WTC11 (cell line): ENCODE measurements around the gene KRT86. TPM values are rescaled to one million over a fixed set of nuclear protein-coding genes. Genes with fewer than 3 reads are reported as not detected.

ENCODE experiments used
- ATAC-seq: fragments of 200-7000 bp; cut with Tn5 transposase; 2 replicates; pipeline ENCODE4 v1.10.0; 2021; ENCODE audit warnings: mild to moderate bottlenecking, moderate library complexity
- Bru-seq: library from RNA; stranded (reverse); fragments of 400-500 nt; gene quantifications from one replicate; lab custom pipeline; 2021; lab: Mats Ljungman, UMichigan
- CTCF ChIA-PET: fragments of 300-600 bp; sonication (Branson Sonifier 250); formaldehyde crosslinking; loops from one replicate; lab custom pipeline; 2021; ENCODE audit warnings: antibody characterized with exemption; lab: Charles Lee
- POLR2A ChIA-PET: fragments of 350-600 bp; sonication (Branson Sonifier 250); formaldehyde crosslinking; loops from one replicate; lab custom pipeline; 2021; ENCODE audit warnings: antibody characterized with exemption; lab: Charles Lee
- DNase-seq: peaks from one replicate; pipeline ENCODE4 v3.0.0; 2021; ENCODE audit warnings: low spot score
- H3K27ac Mint-ChIP-seq: 2 replicates; pipeline ENCODE4 v1.8.0; 2021; ENCODE audit warnings: mixed read lengths
- H3K27me3 Mint-ChIP-seq: 2 replicates; pipeline ENCODE4 v1.8.0; 2021; ENCODE audit warnings: low read depth, mild to moderate bottlenecking, moderate library complexity, mixed read lengths
- H3K36me3 Mint-ChIP-seq: 2 replicates; pipeline ENCODE4 v1.8.0; 2021; ENCODE audit warnings: mixed read lengths
- H3K4me1 Mint-ChIP-seq: 2 replicates; pipeline ENCODE4 v1.8.0; 2022; ENCODE audit warnings: mixed read lengths
- H3K4me3 Mint-ChIP-seq: 2 replicates; pipeline ENCODE4 v1.8.0; 2021; ENCODE audit warnings: mild to moderate bottlenecking, moderate library complexity, mixed read lengths
- H3K9me3 Mint-ChIP-seq: 2 replicates; pipeline ENCODE4 v1.8.0; 2021; ENCODE audit warnings: mixed read lengths
- ATF6 ChIP-seq: sonication (generic); formaldehyde crosslinking; IDR thresholded peaks from 2 replicates; pipeline ENCODE4 v1.8.1; 2023; ENCODE audit warnings: mild to moderate bottlenecking, missing genetic modification reagents
- E2F4 ChIP-seq: sonication (generic); formaldehyde crosslinking; IDR thresholded peaks from 2 replicates; pipeline ENCODE4 v1.8.1; 2022; ENCODE audit warnings: low read depth, mild to moderate bottlenecking, moderate library complexity, missing genetic modification reagents, borderline replicate concordance
- ESRRA ChIP-seq: sonication (generic); formaldehyde crosslinking; IDR thresholded peaks from 2 replicates; pipeline ENCODE4 v1.8.1; 2022; ENCODE audit warnings: mild to moderate bottlenecking, missing genetic modification reagents, borderline replicate concordance
- FOXP1 ChIP-seq: sonication (generic); formaldehyde crosslinking; IDR thresholded peaks from 2 replicates; pipeline ENCODE4 v1.8.0; 2022; ENCODE audit warnings: missing genetic modification reagents, mild to moderate bottlenecking, moderate library complexity, borderline replicate concordance
- GRHL2 ChIP-seq: fragments of 250-450 bp; sonication (Bioruptor Pico); IDR thresholded peaks from 2 replicates; pipeline ENCODE4 v1.8.0; 2022; ENCODE audit warnings: mild to moderate bottlenecking, moderate library complexity; ENCODE audit not compliant: insufficient replicate concordance, severe bottlenecking
- IRF1 ChIP-seq: sonication (generic); formaldehyde crosslinking; IDR thresholded peaks from 2 replicates; pipeline ENCODE4 v1.8.0; 2023; ENCODE audit warnings: missing genetic modification reagents
- JAZF1 ChIP-seq: fragments of 250-450 bp; sonication (Bioruptor Pico); IDR thresholded peaks from 2 replicates; pipeline ENCODE4 v1.9.0; 2021; ENCODE audit warnings: moderate library complexity, mild to moderate bottlenecking, inconsistent platforms
- JUN ChIP-seq: sonication (generic); formaldehyde crosslinking; IDR thresholded peaks from 2 replicates; pipeline ENCODE4 v1.8.0; 2023; ENCODE audit warnings: mild to moderate bottlenecking, missing genetic modification reagents
- MLX ChIP-seq: sonication (generic); formaldehyde crosslinking; IDR thresholded peaks from 2 replicates; pipeline ENCODE4 v1.8.1; 2023; ENCODE audit warnings: mild to moderate bottlenecking, missing genetic modification reagents, moderate library complexity
- MXD4 ChIP-seq: fragments of 250-450 bp; sonication (Bioruptor Pico); IDR thresholded peaks from 2 replicates; pipeline ENCODE4 v1.8.0; 2021; ENCODE audit warnings: mild to moderate bottlenecking, moderate library complexity, borderline replicate concordance
- NFE2L1 ChIP-seq: sonication (generic); formaldehyde crosslinking; IDR thresholded peaks from 2 replicates; pipeline ENCODE4 v1.8.1; 2023; ENCODE audit warnings: missing genetic modification reagents
- PREB ChIP-seq: sonication (generic); formaldehyde crosslinking; IDR thresholded peaks from 2 replicates; pipeline ENCODE4 v1.8.1; 2022; ENCODE audit warnings: mild to moderate bottlenecking, missing genetic modification reagents, moderate library complexity, borderline replicate concordance
- SOX15 ChIP-seq: fragments of 250-450 bp; sonication (Bioruptor Pico); IDR thresholded peaks from 2 replicates; pipeline ENCODE4 v1.9.0; 2021; ENCODE audit warnings: mild to moderate bottlenecking
- USF1 ChIP-seq: sonication (generic); formaldehyde crosslinking; IDR thresholded peaks from 2 replicates; pipeline ENCODE4 v1.8.0; 2022; ENCODE audit warnings: mild to moderate bottlenecking, missing genetic modification reagents
- ZBTB21 ChIP-seq: sonication (generic); formaldehyde crosslinking; IDR thresholded peaks from 2 replicates; pipeline ENCODE4 v1.8.1; 2023; ENCODE audit warnings: mild to moderate bottlenecking, missing genetic modification reagents, borderline replicate concordance
- ZMAT4 ChIP-seq: fragments of 250-450 bp; sonication (Bioruptor Pico); IDR thresholded peaks from 2 replicates; pipeline ENCODE4 v1.9.0; 2021; ENCODE audit warnings: mild to moderate bottlenecking
- ZNF121 ChIP-seq: sonication (generic); formaldehyde crosslinking; IDR thresholded peaks from 2 replicates; pipeline ENCODE4 v1.8.0; 2023; ENCODE audit warnings: missing genetic modification reagents
- ZNF232 ChIP-seq: sonication (generic); formaldehyde crosslinking; IDR thresholded peaks from 2 replicates; pipeline ENCODE4 v1.8.0; 2022; ENCODE audit warnings: mild to moderate bottlenecking, missing genetic modification reagents
- long read RNA-seq, 3 experiments: library from RNA in 1 of 3; library from capped mRNA in 1 of 3; library from polyadenylated mRNA in 1 of 3; unstranded in 2 of 3; stranded (forward) in 1 of 3; transcript quantifications; one replicate each; pipeline ENCODE4 v2.0.0, GENCODE V29; 2021
- total RNA-seq: library from RNA; stranded (reverse); gene quantifications from 3 replicates; pipeline ENCODE4 v1.2.3, GENCODE V29; 2021

Gene KRT86
- total RNA-seq = 0.11 to 0.18 TPM in 2 of 3 replicates, not detected in the other
- Bru-seq, nascent RNA = percentile 2 among the genes with signal in this experiment
- long read RNA-seq, experiment 1, partial matches to known transcripts = 1 of 1 reads
- long read RNA-seq, experiment 1, other reads (novel, unspliced or antisense) = 0 of 1 reads
- long read RNA-seq, experiment 2 = 0 reads
- long read RNA-seq, experiment 3 = 0 reads

GRCh38 chr12:52274521-52275120, at the start of gene KRT86:
Gene KRT86, plus strand, starts transcription at chr12:52274645. Its CDS starts 27,272 bp downstream, at chr12:52301917.
- Mint-ChIP-seq H3K27me3 (peaks cover 20% of the 10 kb centered on the region), H3K27ac (no peak within 1 kb of the TSS), H3K36me3 (no peaks in the 10 kb centered on the region), H3K9me3 (no peaks in the 10 kb centered on the region), H3K4me1 (peaks cover 5% of the 10 kb centered on the region), H3K4me3 (no peak within 1 kb of the TSS)
- CTCF ChIA-PET = interaction anchor here (0.5 to 2.0 kb wide), 6 partner anchors 12 to 98 kb away, joined by 3 to 6 read pairs (median 4); no protein-coding TSS in a partner anchor
- TF ChIP-seq SOX15 (CRISPR knock-in tag) (no peak), MXD4 (CRISPR knock-in tag) (no peak)
- DNase-seq (no peak), ATAC-seq (no peak)
- POLR2A ChIA-PET = interaction anchor here (0.5 kb wide), 1 partner anchor 9 kb away, joined by 7 read pairs; no protein-coding TSS in a partner anchor

- ChIA-PET CTCF (interaction anchor here (0.7 to 3.7 kb wide), 12 partner anchors 11 to 230 kb away, joined by 3 to 19 read pairs (median 3); no protein-coding TSS in a partner anchor), POLR2A (no interaction called here)
- Mint-ChIP-seq H3K27me3 (peaks cover 13% of the 10 kb centered on the region), H3K4me3 (no peak overlapping the region), H3K4me1 (peaks cover 4% of the 10 kb centered on the region; the same call in 1 of the 2 replicates), H3K36me3 (no peaks in the 10 kb centered on the region), H3K9me3 (no peaks in the 10 kb centered on the region), H3K27ac (no peak overlapping the region)
- TF ChIP-seq ESRRA (CRISPR knock-in tag) = no peak
- TF ChIP-seq FOXP1 (CRISPR knock-in tag) = no peak
- TF ChIP-seq ZNF232 (CRISPR knock-in tag) = no peak
- no peak for TF ChIP-seq MLX (CRISPR knock-in tag)
- no peak for TF ChIP-seq GRHL2 (CRISPR knock-in tag)
- TF ChIP-seq USF1 (CRISPR knock-in tag) = no peak
- no peak for TF ChIP-seq PREB (CRISPR knock-in tag)
- TF ChIP-seq JUN = no peak
- TF ChIP-seq ZMAT4 (CRISPR knock-in tag) = no peak
- no peak for TF ChIP-seq JAZF1
- no peak for TF ChIP-seq NFE2L1 (CRISPR knock-in tag)
- TF ChIP-seq IRF1 (CRISPR knock-in tag) = no peak
- TF ChIP-seq ATF6 (CRISPR knock-in tag) = no peak
- no peak for TF ChIP-seq ZNF121 (CRISPR knock-in tag)
- no peak for TF ChIP-seq ZBTB21 (CRISPR knock-in tag)
- no peak for TF ChIP-seq E2F4 (CRISPR knock-in tag)
- ATAC-seq (no peak), DNase-seq (no peak)
Observed at GRCh38 chr12:52225752-52226151, 48.7 kb upstream of the KRT86 start.
